Measurements from ENCODE around the gene FOXQ1.

DNA sequence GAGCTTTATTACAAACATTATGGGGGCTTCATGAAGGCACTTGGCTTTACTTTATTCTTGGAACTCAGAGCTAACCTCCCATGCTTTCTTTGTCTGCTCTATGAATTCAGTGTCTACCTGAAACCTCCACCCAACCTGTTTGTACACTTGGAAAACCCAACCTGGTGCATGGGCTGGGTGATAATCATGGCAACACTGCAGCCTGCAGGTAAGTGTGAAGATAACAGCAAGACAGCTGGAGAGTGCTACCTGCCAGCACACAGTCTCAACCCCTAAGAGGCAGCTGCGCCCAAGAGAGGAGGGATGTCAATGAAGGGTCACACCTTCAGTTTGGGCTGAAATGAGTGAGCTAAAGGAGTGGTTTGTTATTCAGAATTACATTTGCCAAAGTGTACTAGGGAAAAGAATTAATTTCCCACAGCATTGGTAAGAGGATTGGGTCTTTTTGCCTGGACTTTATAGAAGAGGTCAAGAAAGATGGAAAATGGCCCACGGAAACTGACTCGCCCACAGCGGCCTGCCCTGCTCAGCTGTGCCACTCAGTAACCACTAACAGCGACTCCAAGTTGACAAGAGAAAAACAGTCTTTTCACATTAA lies 24.4 kb downstream of the FOXQ1 start:
- TF ChIP-seq POLR2AphosphoS5 (IDR thresholded peaks at IDR 0.05; ENCODE audit: low read depth, low read length), result no peak
- TF ChIP-seq, protein P1, sequence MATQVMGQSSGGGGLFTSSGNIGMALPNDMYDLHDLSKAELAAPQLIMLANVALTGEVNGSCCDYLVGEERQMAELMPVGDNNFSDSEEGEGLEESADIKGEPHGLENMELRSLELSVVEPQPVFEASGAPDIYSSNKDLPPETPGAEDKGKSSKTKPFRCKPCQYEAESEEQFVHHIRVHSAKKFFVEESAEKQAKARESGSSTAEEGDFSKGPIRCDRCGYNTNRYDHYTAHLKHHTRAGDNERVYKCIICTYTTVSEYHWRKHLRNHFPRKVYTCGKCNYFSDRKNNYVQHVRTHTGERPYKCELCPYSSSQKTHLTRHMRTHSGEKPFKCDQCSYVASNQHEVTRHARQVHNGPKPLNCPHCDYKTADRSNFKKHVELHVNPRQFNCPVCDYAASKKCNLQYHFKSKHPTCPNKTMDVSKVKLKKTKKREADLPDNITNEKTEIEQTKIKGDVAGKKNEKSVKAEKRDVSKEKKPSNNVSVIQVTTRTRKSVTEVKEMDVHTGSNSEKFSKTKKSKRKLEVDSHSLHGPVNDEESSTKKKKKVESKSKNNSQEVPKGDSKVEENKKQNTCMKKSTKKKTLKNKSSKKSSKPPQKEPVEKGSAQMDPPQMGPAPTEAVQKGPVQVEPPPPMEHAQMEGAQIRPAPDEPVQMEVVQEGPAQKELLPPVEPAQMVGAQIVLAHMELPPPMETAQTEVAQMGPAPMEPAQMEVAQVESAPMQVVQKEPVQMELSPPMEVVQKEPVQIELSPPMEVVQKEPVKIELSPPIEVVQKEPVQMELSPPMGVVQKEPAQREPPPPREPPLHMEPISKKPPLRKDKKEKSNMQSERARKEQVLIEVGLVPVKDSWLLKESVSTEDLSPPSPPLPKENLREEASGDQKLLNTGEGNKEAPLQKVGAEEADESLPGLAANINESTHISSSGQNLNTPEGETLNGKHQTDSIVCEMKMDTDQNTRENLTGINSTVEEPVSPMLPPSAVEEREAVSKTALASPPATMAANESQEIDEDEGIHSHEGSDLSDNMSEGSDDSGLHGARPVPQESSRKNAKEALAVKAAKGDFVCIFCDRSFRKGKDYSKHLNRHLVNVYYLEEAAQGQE (IDR thresholded peaks at IDR 0.05; ENCODE audit: insufficient read depth in 1 of 2, low read depth in 2 of 2, low read length in 1 of 2), result no peak

All from Panc1 (cell line).